Osteocyte (in vitro differentiated cells): Measurements from ENCODE around the gene UQCC3. TPM values are rescaled to one million over a fixed set of nuclear protein-coding genes. Genes with fewer than 3 reads are reported as not detected.
A peak's percentile ranks its signal among the peaks of the same experiment; 100 is the strongest.
"Not testable (repeated sequence)": the region's sequence is repeated elsewhere in the genome, so short reads cannot be mapped to it uniquely, and the experiment has no call there.

Experiments used
- DNase-seq: peaks from one replicate; pipeline ENCODE4 v3.0.0; 2021; ENCODE audit warnings: mixed read lengths; ENCODE audit not compliant: unreplicated experiment; ENCODE audit errors: extremely low spot score
- H3K27ac Mint-ChIP-seq: one replicate; pipeline ENCODE4 v1.8.0; 2021; ENCODE audit warnings: mild to moderate bottlenecking, mixed read lengths; ENCODE audit not compliant: unreplicated experiment
- H3K27me3 Mint-ChIP-seq: one replicate; pipeline ENCODE4 v1.8.0; 2021; ENCODE audit warnings: mixed read lengths; ENCODE audit not compliant: unreplicated experiment
- H3K36me3 Mint-ChIP-seq: one replicate; pipeline ENCODE4 v1.8.0; 2021; ENCODE audit warnings: mixed read lengths; ENCODE audit not compliant: unreplicated experiment
- H3K4me1 Mint-ChIP-seq: one replicate; pipeline ENCODE4 v1.8.0; 2021; ENCODE audit warnings: mixed read lengths; ENCODE audit not compliant: unreplicated experiment
- H3K4me3 Mint-ChIP-seq: one replicate; pipeline ENCODE4 v1.8.0; 2021; ENCODE audit warnings: mild to moderate bottlenecking, moderate library complexity, mixed read lengths; ENCODE audit not compliant: unreplicated experiment
- H3K9me3 Mint-ChIP-seq: one replicate; pipeline ENCODE4 v1.8.0; 2021; ENCODE audit warnings: mixed read lengths; ENCODE audit not compliant: unreplicated experiment
- total RNA-seq: library from RNA; stranded (reverse); gene quantifications from 2 replicates; pipeline ENCODE4 v1.2.1, GENCODE V29; 2021
- TF ChIP-seq, protein P1 (sequence below): fragments of 200-600 bp; sonication (generic); IDR thresholded peaks from 2 replicates; pipeline ENCODE4 v1.5.0; 2021; ENCODE audit warnings: antibody characterized with exemption, mild to moderate bottlenecking, moderate library complexity

UQCC3 gene
- total RNA-seq, 1 donor from 2014 or later: 6.3 TPM

- peaks cover 27% of the 10 kb centered on the region for H3K4me1 Mint-ChIP-seq
- TF ChIP-seq, protein P1, sequence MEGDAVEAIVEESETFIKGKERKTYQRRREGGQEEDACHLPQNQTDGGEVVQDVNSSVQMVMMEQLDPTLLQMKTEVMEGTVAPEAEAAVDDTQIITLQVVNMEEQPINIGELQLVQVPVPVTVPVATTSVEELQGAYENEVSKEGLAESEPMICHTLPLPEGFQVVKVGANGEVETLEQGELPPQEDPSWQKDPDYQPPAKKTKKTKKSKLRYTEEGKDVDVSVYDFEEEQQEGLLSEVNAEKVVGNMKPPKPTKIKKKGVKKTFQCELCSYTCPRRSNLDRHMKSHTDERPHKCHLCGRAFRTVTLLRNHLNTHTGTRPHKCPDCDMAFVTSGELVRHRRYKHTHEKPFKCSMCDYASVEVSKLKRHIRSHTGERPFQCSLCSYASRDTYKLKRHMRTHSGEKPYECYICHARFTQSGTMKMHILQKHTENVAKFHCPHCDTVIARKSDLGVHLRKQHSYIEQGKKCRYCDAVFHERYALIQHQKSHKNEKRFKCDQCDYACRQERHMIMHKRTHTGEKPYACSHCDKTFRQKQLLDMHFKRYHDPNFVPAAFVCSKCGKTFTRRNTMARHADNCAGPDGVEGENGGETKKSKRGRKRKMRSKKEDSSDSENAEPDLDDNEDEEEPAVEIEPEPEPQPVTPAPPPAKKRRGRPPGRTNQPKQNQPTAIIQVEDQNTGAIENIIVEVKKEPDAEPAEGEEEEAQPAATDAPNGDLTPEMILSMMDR: no peak
- no peak overlapping the region for H3K27ac Mint-ChIP-seq
- no peaks in the 10 kb centered on the region for H3K9me3 Mint-ChIP-seq
- H3K27me3 Mint-ChIP-seq: no peaks in the 10 kb centered on the region
- H3K4me3 Mint-ChIP-seq: no peak overlapping the region
- DNase-seq: no peak
- H3K36me3 Mint-ChIP-seq: peaks cover 7% of the 10 kb centered on the region
Observed at GRCh38 chr11:62648185-62648966, 23.1 kb upstream of the UQCC3 start.

- TF ChIP-seq, protein P1: no peak
- Mint-ChIP-seq H3K4me3 (no peak overlapping the region), H3K27me3 (no peaks in the 10 kb centered on the region), H3K36me3 (peaks cover 7% of the 10 kb centered on the region), H3K4me1 (peaks cover 30% of the 10 kb centered on the region), H3K27ac (no peak overlapping the region), H3K9me3 (no peaks in the 10 kb centered on the region)
- DNase-seq: no peak
Observed at GRCh38 chr11:62648967-62649364, 22.5 kb upstream of the UQCC3 start.

DNA sequence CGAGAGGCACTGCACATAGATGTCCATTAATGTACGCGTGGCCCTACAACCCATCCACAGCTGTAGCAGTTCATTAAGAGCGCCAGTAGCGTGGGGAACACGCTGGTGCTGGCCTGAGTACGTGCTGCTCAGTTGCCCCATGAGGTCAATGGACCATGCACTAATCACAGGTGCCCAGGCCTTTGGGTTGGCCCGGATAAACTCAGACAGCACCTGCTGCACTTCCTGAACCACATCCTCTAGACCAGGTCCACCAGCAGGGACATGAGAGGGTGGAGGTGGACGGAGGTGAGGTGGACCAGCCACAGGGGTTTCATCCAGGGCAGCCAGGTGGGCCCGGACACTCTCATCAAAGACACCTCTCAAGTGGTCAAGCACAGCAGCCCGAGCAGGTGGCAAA is 22.0 kb upstream of the UQCC3 start:
- Mint-ChIP-seq H3K27me3 (no peaks in the 10 kb centered on the region), H3K4me1 (peaks cover 33% of the 10 kb centered on the region), H3K36me3 (peaks cover 7% of the 10 kb centered on the region), H3K4me3 (no peak overlapping the region), H3K27ac (no peak overlapping the region), H3K9me3 (no peaks in the 10 kb centered on the region)
- DNase-seq: no peak
- TF ChIP-seq, protein P1: no peak

DNA sequence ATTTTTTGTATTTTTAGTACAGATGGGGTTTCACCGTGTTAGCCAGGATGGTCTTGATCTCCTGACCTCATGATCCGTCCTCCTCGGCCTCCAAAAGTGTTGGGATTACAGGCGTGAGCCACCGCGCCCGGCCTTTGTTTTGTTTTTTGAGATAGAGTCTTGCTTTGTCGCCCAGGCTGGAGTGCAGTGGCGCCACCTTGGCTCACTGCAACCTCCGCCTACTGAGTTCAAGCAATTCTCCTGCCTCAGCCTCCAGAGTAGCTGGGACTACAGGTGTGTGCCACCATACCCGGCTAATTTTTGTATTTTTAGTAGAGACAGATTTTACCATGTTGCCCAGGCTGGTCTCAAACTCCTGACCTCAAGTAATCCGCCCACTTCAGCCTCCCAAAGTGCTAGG is 21.2 kb upstream of the UQCC3 start:
- H3K9me3 Mint-ChIP-seq, H3K36me3 Mint-ChIP-seq, H3K27ac Mint-ChIP-seq, DNase-seq, H3K27me3 Mint-ChIP-seq, H3K4me3 Mint-ChIP-seq: not testable (repeated sequence)
- H3K4me1 Mint-ChIP-seq: peaks cover 28% of the 10 kb centered on the region

DNA sequence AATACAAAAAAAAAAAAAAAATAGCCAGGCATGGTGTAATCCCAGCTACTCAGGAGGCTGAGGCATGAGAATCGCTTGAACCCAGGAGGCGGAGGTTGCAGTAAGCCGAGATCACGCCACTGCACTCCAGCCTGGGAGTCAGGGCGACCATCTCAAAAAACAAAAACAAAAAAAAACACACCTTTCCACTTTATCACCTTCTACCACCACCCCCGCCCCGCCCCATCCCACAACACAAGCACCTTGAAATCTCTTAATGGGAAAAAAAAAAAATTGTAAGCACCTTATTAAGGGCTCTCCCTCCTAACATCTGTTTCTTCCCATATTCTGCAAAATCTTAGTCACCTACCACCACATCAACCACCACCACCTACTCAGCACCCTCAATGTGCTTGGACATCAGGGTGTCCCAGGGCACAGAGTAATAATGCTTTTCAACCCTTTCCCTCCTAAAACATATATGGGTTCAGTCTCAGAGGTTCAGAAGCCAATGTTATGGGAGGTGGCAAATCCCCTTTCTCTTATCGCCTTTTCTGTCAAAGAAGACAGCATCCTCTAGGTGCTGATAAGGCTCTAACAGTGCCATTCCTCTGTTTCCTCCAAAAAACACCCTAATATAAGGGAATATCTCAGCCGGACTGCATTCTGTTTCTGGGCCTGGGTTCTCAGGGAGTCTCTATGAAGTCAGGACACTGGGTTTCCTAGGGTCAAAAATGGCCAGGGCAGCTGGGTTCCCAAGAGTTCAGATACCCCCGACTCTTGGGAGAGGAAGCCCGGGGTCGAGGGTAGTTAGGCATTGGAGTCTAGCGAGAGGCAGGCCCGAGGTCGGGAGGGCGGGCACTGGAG is 19.1 kb upstream of the UQCC3 start:
- Mint-ChIP-seq H3K27ac (peak overlapping the region; percentile 85), H3K4me3 (peak overlapping the region; percentile 89), H3K9me3 (no peaks in the 10 kb centered on the region), H3K27me3 (no peaks in the 10 kb centered on the region), H3K36me3 (peaks cover 7% of the 10 kb centered on the region), H3K4me1 (peaks cover 17% of the 10 kb centered on the region)
- DNase-seq: no peak
- TF ChIP-seq, protein P1: no peak
